Stimulated activated CD4-positive, alpha-beta T cell treated with anti-CD3 and anti-CD28 coated beads, TNF-alpha, amount 100 ng/mL, for 4 hours (primary cell): ENCODE results near the gene FGFR1OP2.

Experiments used
- DNase-seq, 3 experiments: peaks; one replicate each; pipeline ENCODE4 v3.0.0-alpha.2; 2020; ENCODE audit warnings: low read depth in 3 of 3

FGFR1OP2 gene

GRCh38 chr12:27003421-27004381 is 65.4 kb downstream of the FGFR1OP2 start:
- no peak for DNase-seq

- DNase-seq, result no peak
Measured at GRCh38 chr12:27005495-27005894, 67.2 kb downstream of the FGFR1OP2 start.

DNA sequence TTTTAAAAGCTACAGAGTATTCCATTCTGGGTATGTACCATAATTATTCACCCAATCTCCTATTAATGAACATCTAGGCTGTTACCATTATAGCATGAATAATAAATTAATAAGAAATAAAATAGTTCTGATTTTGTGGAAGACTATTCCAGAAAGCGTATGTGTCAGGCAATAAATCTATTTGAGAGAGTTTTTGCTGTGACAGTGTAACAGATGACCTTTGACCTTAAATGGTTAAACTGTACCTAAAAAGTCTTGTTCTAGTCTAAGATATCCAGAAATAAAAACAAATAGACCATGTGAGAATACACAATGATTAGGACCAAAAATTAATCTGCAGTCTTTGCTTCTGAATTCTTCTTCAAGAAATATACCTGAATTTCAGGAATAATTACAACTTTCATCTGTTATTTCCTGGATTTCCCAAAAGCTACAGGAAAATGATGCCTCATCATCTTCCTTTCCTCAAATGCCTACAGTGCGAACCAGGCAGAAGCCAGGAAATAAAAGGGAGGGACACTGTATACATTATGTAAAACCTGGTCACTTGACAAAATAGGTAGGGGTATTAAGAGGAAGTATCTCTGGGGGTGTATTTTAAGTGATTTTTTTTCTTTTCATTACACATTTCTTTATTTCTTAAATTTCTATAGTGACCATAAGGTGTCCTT is 68.7 kb downstream of the FGFR1OP2 start:
- no peak for DNase-seq

DNA sequence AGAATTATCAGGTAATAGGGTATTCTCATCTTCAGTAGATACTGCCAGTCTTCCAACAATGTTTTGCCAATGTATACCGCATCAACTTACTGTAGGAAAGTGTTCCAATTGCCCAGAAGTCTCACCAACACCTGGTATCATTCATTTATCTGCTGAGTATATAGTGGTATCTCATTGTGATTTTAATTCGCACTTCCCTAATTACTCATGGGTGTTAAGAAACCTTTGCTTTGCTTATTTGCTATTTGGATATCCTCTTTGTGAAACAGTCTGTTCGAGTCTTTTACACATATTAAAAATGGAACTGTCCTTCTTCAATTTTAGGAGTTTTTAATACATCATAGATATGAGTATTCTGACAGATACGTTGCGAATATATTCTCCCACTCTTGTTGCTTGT is 69.8 kb downstream of the FGFR1OP2 start:
- no peak for DNase-seq

GRCh38 chr12:27009881-27010301 is 71.6 kb downstream of the FGFR1OP2 start:
- no peak for DNase-seq

GRCh38 chr12:27012239-27012981 is 74.1 kb downstream of the FGFR1OP2 start:
- no peak for DNase-seq

DNA sequence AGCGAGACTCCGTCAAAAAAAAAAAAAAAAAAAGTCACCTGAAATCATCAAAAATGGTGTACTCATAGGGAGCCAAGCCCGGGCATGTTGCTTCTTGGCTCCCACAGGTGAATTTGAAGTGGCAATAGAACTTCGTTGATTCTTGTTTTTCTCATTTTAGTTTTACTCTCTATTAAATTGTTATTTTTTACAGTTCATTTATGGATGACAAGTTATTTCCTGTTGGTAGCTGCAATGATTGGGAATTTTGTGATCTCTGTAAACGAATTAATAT is 74.6 kb downstream of the FGFR1OP2 start:
- no peak for DNase-seq

DNA sequence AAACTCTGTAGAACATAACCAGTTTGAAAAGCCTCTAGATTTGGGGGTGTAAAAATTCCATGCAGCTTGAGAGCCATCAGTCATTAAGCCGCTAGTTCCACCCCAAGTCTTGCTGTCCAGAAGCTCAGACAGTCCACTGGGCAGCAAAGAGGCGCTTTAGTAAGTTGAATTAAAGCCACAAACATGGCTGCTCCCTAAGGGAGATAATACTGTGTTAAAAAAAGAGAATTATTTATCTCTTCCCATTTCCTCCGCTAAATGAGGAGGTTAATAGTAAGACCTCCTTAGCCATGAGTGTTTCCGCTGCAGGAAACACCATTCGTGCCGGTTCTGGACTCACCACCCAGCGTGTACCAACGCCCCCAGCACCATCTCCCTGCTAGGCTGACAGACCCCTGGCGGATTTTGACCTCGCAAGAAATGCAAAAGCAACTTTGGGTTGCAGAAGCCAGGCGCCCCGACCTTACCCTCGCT is 75.4 kb downstream of the FGFR1OP2 start:
- no peak for DNase-seq

DNA sequence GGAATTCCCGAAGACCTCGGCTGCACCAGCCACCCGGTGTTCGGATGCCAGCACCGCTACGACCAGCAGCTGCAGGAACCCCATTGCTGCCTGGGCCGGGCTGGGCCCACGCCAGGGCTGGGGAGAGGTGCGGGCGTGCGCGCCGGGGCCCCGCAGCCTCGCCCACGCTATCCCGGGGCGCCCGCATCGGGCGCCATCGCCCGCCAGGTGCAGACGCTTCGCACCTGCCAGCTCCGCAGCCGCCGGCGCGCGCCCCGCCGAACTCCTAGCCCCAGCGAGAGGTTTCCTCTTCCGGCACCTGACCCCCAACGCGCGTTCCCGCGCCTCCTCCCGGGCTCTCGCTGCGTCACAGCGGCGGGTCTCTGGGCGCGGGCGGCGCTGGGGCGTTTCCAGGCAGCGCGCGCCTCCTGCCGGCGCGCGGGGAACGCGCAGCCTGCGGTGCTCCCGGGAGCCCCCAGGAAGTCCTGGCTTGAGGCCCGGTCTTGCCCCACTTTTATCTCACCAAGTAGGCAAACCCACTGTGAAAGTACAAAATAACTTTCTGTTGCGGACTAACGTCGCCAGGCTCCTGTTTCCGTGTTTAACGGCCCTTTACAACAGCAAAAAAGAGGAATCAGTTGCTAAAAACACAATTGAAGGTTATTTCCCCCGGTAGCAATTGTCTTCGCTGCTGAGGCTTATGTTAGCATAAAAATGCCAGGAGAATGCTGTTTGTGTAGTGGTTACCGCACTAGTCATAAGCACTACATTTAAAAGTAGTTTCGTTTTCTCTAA is 76.0 kb downstream of the FGFR1OP2 start, which contains the start of gene TM7SF3:
Gene TM7SF3 (minus strand): TSS at position 300 of the 774 bp plus-strand sequence. CDS start 216 bp downstream, at position 84.
- DNase-seq, result peak; percentile 82 to 93 (median 90)

DNA sequence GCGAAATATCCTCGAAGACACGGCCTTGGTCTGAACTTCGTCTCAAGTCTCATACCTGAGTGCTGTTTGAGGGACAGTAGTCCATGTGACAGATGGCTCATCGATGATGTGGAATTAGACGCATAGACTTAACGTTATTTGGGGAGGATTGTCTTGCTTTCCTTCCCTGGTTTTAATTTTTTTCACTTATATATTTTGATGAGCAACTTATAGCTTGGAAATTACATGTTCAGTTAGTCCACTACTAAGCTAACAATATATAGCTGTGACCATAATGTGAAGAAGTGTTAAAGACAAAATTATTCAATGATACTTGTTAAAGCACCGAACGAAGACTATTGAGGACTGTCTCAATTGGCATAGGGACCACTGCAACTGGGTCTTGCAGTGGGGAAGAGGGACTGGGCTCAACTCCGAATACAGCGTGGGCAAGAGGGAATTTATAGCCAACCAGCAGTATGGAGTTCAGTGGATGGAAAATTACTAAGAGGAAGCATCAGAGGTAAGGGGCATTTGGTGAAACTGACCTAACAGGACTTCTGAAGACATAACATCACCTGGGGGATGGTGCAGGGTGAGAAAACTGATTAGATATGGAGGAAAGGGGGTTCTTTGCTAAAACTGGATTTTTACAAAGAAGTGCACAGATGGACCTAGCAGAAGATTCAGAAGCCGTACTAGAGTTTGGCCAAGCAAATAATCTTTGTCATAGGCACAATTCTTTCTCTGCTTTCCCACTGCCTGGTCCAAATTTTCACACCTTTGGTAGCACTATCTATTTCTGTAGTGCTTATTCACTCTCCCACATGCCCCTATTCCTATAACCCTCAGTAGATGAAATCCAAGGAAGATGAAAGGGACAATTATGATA is 76.8 kb downstream of the FGFR1OP2 start:
- no peak for DNase-seq

DNA sequence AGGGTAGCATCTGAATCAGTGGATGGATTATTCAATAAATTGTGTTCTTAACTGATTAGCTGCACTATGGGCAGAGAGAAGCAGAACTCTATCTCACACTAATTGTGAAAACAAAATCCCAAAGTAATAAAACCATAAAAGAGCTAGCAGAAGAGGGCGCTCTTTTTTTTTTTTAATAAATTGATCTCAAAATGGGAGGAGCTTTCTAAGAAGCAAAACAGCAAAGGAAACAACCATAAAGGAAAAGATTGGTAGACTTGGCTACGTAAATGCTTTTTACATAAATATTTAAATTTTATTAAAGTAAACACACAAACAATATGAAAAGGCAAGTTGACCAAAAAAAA is 77.4 kb downstream of the FGFR1OP2 start:
- DNase-seq, result no peak
